Gastroesophageal sphincter (tissue), 4 donors: ENCODE measurements around the gene AGTRAP. TPM values are rescaled to one million over a fixed set of nuclear protein-coding genes. Genes with fewer than 3 reads are reported as not detected.
A peak's percentile ranks its signal among the peaks of the same experiment; 100 is the strongest.

Experiments
- ATAC-seq: fragments of 150-250 bp; one replicate; pipeline ENCODE4 v1.9.1; 2016; ENCODE audit warnings: mild to moderate bottlenecking, moderate library complexity
- H3K27ac ChIP-seq, 4 donors: fragments of 200-600 bp; sonication (generic) in 3 of 4; 1 replicate in 3 of 4; 2 replicates in 1 of 4; pipeline ENCODE4 v1.5.1; 2016 to 2019
- H3K27me3 ChIP-seq: fragments of 200-600 bp; sonication (generic); one replicate; pipeline ENCODE4 v1.5.1; 2019
- H3K36me3 ChIP-seq, 2 donors: fragments of 200-600 bp; sonication (generic); one replicate each; pipeline ENCODE4 v1.5.1; 2019; ENCODE audit warnings: control low read depth in 1 of 2
- H3K4me1 ChIP-seq, 3 donors: fragments of 200-600 bp; sonication (generic); 1 replicate in 2 of 3; 2 replicates in 1 of 3; pipeline ENCODE4 v1.5.1; 2016 to 2019; ENCODE audit warnings: control low read depth in 2 of 3
- H3K4me3 ChIP-seq, 2 donors: fragments of 200-600 bp; sonication (generic); one replicate each; pipeline ENCODE4 v1.5.1; 2019; ENCODE audit warnings: mild to moderate bottlenecking in 1 of 2, moderate library complexity in 1 of 2
- H3K9me3 ChIP-seq, 3 donors: fragments of 200-600 bp; sonication (generic); one replicate each; pipeline ENCODE4 v1.5.1; 2017 to 2019; ENCODE audit warnings: control low read depth in 2 of 3
- CTCF ChIP-seq, 4 experiments: fragments of 200-600 bp in 2 of 4; fragments of 450-650 bp in 2 of 4; sonication (generic) in 1 of 4; IDR thresholded peaks; one replicate each; pipeline ENCODE4 v1.5.1; 2017 to 2019; ENCODE audit warnings: antibody characterized with exemption in 4 of 4, mild to moderate bottlenecking in 2 of 4, moderate library complexity in 2 of 4
- EP300 ChIP-seq: sonication (generic); formaldehyde crosslinking; IDR thresholded peaks from one replicate; pipeline ENCODE4 v1.6.1; 2017; ENCODE audit warnings: antibody characterized with exemption, mild to moderate bottlenecking
- POLR2A ChIP-seq, 2 donors: fragments of 450-650 bp; IDR thresholded peaks; one replicate each; pipeline ENCODE4 v1.6.1; 2017; ENCODE audit warnings: antibody characterized with exemption in 2 of 2, mild to moderate bottlenecking in 2 of 2, moderate library complexity in 1 of 2
- POLR2AphosphoS5 ChIP-seq: sonication (generic); formaldehyde crosslinking; IDR thresholded peaks from one replicate; pipeline ENCODE4 v1.6.1; 2017; ENCODE audit warnings: antibody characterized with exemption
- whole genome bisulfite sequencing, 2 donors: methylation state at CpG; one replicate each; pipeline ENCODE4 v1.1.5; 2018; ENCODE audit warnings: low coverage in 1 of 2; 5-methylcytosine and 5-hydroxymethylcytosine counted together
- total RNA-seq, 4 donors: library from RNA; depleted of rRNA; stranded (reverse); fragments of >200 nt; gene quantifications; one replicate each; pipeline ENCODE4 v1.1.0, GENCODE V29; 2016

Gene AGTRAP
- total RNA-seq, 4 donors from 2014 or later: 32.2 to 56.4 (median 40.5) TPM

GRCh38 chr1:11746795-11747487 is 11.0 kb downstream of the AGTRAP start:
- no peak for TF ChIP-seq CTCF (IDR thresholded peaks at IDR 0.05)
- TF ChIP-seq POLR2AphosphoS5: no peak
- no peak for TF ChIP-seq EP300
- no peak for TF ChIP-seq POLR2A (IDR thresholded peaks at IDR 0.05)
- ATAC-seq: no peak
- Histone ChIP-seq H3K4me3 (no peak overlapping the region), H3K4me1 (peaks cover 0 to 9% (median 0%) of the 10 kb centered on the region in 3 donors), H3K36me3 (peaks cover 0 to 68% of the 10 kb centered on the region in 2 donors), H3K27ac (no peak overlapping the region), H3K9me3 (no peaks in the 10 kb centered on the region), H3K27me3 (no peaks in the 10 kb centered on the region)
- WGBS, 2 donors: 83 to 88% methylated on average over 4 to 17 of the region's 20 CpGs

- H3K27ac ChIP-seq: peak overlapping the region in 1 of 4 donors; percentile 18
Observed at GRCh38 chr1:11748294-11749202, 12.6 kb downstream of the AGTRAP start.

GRCh38 chr1:11749203-11749689 is 13.3 kb downstream of the AGTRAP start:
- no peaks in the 10 kb centered on the region for H3K4me1 ChIP-seq
- TF ChIP-seq CTCF (IDR thresholded peaks at IDR 0.05) (peak in 2 of 4 experiments; percentile 61 to 78), EP300 (no peak)
- H3K36me3 ChIP-seq: peaks cover 0 to 68% of the 10 kb centered on the region in 2 donors
- H3K27me3 ChIP-seq: peaks cover 5% of the 10 kb centered on the region
- 74% methylated on average over 3 of the region's 9 CpGs; no CpG with 5 or more reads in 1 of the 2 donors for WGBS, 2 donors
- no peak overlapping the region for H3K4me3 ChIP-seq
- H3K27ac ChIP-seq: peak overlapping the region in 1 of 4 donors; percentile 18
- no peaks in the 10 kb centered on the region for H3K9me3 ChIP-seq
- peak; percentile 72 for ATAC-seq

More at GRCh38 chr1:11748294-11749202, 12.6 kb downstream of the AGTRAP start:
- Histone ChIP-seq H3K4me1 (no peaks in the 10 kb centered on the region), H3K4me3 (no peak overlapping the region), H3K27me3 (peaks cover 5% of the 10 kb centered on the region), H3K36me3 (peaks cover 0 to 68% of the 10 kb centered on the region in 2 donors), H3K9me3 (no peaks in the 10 kb centered on the region)
- ATAC-seq: no peak
- WGBS, 2 donors: 83% methylated on average over 8 of the region's 27 CpGs; no CpG with 5 or more reads in 1 of the 2 donors
- TF ChIP-seq CTCF (IDR thresholded peaks at IDR 0.05) (no peak), POLR2A (IDR thresholded peaks at IDR 0.05) (no peak), EP300 (no peak), POLR2AphosphoS5 (no peak)

GRCh38 chr1:11749996-11750395 is 14.1 kb downstream of the AGTRAP start:
- ATAC-seq: no peak
- H3K36me3 ChIP-seq: peaks cover 0 to 65% of the 10 kb centered on the region in 2 donors
- no peak overlapping the region for H3K27ac ChIP-seq
- H3K27me3 ChIP-seq: peaks cover 12% of the 10 kb centered on the region
- no peak overlapping the region for H3K4me3 ChIP-seq
- no peaks in the 10 kb centered on the region for H3K4me1 ChIP-seq
- no CpG with 5 or more reads among the region's 15 CpGs for WGBS, 2 donors
- no peak for TF ChIP-seq POLR2A (IDR thresholded peaks at IDR 0.05)
- no peak for TF ChIP-seq POLR2AphosphoS5
- no peak for TF ChIP-seq EP300
- TF ChIP-seq CTCF (IDR thresholded peaks at IDR 0.05): no peak
- no peaks in the 10 kb centered on the region for H3K9me3 ChIP-seq
